ENCODE measurements around the gene PFDN1.

- TF ChIP-seq POLR2A (IDR thresholded peaks at IDR 0.05) (no peak), CTCF (IDR thresholded peaks at IDR 0.05) (no peak)
These were observed 52.5 kb downstream of the PFDN1 start for GRCh38 chr5:140250386-140250785.

All from adrenal gland (tissue), 5 donors.